ENCODE results near the gene SIRPB1.

Gene SIRPB1

DNA sequence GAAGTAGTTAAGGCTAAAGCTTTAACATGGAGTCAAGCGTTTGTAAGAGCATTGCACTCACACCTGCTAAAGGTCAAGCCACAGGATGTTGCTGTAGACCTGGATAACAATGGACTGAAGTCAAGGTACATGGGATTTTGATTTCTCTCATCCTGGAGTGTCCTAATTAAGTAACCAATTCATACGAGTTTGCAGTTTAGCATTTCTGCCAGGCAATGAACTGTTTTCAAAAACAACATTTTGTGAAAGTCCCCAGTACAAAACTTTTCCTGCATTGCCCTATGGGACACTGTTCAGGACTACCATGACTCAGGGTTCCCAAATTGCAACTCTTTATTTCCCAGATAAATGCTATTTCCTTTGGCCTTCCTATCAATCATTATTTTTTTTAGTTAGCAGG is 17.4 kb upstream of the SIRPB1 start:
- TF ChIP-seq, protein P1, sequence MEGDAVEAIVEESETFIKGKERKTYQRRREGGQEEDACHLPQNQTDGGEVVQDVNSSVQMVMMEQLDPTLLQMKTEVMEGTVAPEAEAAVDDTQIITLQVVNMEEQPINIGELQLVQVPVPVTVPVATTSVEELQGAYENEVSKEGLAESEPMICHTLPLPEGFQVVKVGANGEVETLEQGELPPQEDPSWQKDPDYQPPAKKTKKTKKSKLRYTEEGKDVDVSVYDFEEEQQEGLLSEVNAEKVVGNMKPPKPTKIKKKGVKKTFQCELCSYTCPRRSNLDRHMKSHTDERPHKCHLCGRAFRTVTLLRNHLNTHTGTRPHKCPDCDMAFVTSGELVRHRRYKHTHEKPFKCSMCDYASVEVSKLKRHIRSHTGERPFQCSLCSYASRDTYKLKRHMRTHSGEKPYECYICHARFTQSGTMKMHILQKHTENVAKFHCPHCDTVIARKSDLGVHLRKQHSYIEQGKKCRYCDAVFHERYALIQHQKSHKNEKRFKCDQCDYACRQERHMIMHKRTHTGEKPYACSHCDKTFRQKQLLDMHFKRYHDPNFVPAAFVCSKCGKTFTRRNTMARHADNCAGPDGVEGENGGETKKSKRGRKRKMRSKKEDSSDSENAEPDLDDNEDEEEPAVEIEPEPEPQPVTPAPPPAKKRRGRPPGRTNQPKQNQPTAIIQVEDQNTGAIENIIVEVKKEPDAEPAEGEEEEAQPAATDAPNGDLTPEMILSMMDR (IDR thresholded peaks at IDR 0.05; ENCODE audit: borderline replicate concordance, insufficient read depth, low read depth, low read length): no peak
- H3K4me3 ChIP-seq (ENCODE audit: low read depth, low read length): no peak overlapping the region

DNA sequence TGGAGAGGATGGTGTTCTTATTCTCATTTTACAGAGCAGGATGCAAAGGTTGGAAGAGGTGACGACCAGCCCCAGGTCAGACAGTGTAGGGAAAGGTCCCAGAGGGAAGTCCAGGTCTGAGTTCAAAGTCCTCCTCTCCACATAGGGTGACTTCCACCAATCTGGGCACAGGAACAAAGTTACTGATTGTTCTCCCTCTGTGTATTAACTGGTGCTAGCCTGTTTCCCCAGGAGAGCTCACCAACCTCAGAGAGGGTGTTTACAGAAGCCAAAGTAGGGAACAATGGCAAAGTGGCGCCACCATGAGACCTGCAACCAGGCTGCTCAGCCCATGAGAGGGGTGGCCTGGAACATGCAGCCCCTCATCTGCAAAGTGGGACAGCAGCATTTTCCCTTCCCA is 16.8 kb upstream of the SIRPB1 start:
- H3K4me3 ChIP-seq (ENCODE audit: low read depth, low read length): no peak overlapping the region
- TF ChIP-seq, protein P1 (IDR thresholded peaks at IDR 0.05; ENCODE audit: borderline replicate concordance, insufficient read depth, low read depth, low read length): no peak

DNA sequence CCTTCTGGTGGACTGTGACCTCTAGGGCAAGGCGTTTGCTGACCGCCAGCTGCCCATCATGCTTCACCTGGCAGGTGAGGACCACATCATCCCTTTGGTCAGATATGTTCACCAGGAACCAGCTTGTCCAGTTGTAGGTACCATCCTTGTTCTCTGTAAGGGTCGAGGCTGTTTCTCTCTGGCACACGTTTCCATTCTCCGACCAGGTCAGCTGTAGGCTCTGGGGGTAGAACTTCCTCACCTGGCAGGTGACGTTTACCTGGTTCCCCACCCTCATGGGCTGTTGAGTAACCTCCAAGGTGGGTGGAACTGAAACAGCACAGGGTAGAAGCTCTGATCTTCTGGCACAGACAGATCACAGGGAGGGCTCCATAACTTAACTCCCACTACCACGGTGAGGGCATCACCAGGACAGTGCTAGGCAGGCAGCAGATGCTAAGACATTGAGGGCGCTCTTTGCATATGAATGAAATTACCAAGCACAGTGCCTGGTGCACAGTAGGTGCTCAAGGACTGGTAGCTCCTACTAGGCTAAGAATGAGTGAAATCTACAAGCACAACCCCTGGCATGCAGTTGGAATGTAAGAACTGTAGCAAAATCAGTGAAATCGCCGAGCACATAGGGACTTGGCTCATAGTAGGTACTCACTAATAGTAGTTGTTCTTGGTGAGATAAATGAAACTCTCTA is 15.6 kb upstream of the SIRPB1 start:
- TF ChIP-seq, protein P1 (IDR thresholded peaks at IDR 0.05; ENCODE audit: borderline replicate concordance, insufficient read depth, low read depth, low read length): no peak
- H3K4me3 ChIP-seq (ENCODE audit: low read depth, low read length): no peak overlapping the region

- no peak overlapping the region for H3K4me3 ChIP-seq (ENCODE audit: low read depth, low read length)
- TF ChIP-seq, protein P1 (IDR thresholded peaks at IDR 0.05; ENCODE audit: borderline replicate concordance, insufficient read depth, low read depth, low read length): no peak
Measured at GRCh38 chr20:1633535-1633934, 13.7 kb upstream of the SIRPB1 start.

DNA sequence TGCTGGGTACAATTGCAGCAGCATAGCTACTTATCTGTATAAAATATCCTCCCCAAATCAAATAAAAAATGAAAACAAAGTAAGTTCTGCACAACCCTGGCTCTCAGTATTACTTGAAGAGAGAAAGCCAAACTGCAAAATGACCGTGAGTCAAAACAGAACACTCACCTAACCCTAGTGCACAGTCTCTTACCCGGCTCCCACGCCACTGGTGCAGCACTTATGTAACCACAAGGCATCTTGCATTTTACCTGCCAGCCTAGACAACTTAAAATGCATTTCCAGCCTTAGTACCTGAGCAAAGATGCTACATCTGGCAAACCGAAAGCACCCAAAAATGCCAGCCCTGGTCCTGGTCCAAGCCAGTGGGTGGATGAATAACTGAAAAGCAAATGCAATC is 12.4 kb upstream of the SIRPB1 start:
- H3K4me3 ChIP-seq (ENCODE audit: low read depth, low read length): no peak overlapping the region
- TF ChIP-seq, protein P1 (IDR thresholded peaks at IDR 0.05; ENCODE audit: borderline replicate concordance, insufficient read depth, low read depth, low read length): no peak

DNA sequence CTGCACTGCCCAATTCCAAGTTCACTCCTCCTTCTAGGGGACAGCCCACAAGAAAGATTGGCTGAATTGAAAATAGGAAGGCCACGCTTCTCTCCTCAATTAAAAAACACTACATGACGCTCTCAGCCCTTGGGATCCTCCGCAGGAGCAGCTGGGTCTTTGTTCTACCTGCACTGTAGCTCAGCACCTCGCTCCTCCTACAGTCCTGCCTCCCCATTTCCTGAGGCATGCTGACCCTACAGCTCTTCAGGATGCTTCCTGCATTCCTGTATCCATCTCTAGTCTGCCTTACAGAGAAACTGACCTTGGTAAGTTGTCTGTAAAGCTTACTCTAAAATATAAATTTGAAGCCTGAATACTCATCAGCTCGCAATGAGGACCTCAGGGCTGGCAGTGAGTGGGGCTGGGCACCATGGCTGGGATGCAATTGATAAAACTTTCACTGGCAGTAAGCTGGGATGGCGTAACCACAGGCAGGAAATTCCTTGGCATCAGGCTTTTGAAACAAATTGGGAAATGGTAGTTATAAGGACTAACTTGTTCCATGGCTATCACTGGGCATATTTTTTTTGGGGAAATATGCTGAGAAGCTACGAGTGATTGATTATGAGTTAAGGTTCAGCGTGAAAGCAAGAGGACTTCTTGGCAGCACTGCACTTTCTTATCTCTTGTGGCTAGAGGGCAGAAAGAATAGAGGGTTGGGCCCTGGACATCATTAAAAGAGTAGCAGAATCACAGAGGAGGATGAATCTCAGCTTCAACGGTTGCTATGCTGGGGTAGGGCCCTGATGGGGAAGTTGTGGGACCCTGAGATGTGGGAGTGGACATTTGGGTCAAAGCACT is 11.7 kb upstream of the SIRPB1 start:
- TF ChIP-seq, protein P1 (IDR thresholded peaks at IDR 0.05; ENCODE audit: borderline replicate concordance, insufficient read depth, low read depth, low read length): no peak
- no peak overlapping the region for H3K4me3 ChIP-seq (ENCODE audit: low read depth, low read length)

DNA sequence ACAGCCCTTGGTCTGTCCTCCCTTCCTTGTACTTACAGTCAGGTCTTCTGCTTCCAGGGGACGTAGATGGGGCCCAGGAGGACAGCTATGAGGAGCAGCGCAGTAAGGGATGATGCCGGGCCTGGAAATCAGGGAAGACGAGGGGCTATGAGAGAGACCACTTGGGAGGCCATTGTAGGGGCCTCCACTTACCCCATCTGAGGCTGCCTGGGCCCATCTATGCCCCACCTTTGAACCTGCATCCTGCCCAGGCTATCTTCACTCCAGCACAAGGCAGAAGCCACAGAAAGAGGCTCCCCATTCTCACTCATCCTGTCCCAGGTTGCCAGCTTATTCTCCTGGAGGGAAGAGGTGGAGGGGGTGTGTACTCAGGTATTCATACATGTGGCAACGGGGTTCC is 10.4 kb upstream of the SIRPB1 start:
- TF ChIP-seq, protein P1 (IDR thresholded peaks at IDR 0.05; ENCODE audit: borderline replicate concordance, insufficient read depth, low read depth, low read length): no peak
- no peak overlapping the region for H3K4me3 ChIP-seq (ENCODE audit: low read depth, low read length)
